T-helper 1 cell treated with Interleukin-12 subunit alpha and Interleukin-12 subunit beta and Interleukin-4 antibody, amounts not matched to agents 30 μg/mL and 1 μg/mL, for 36 hours (primary cell): Measurements from ENCODE around the gene SLX4.
A peak's percentile ranks its signal among the peaks of the same experiment; 100 is the strongest.

Experiments
- H3K27ac Mint-ChIP-seq: one replicate; pipeline ENCODE4 v1.8.0; 2021; ENCODE audit warnings: mild to moderate bottlenecking, mixed read lengths
- H3K27me3 Mint-ChIP-seq: one replicate; pipeline ENCODE4 v1.8.0; 2021; ENCODE audit warnings: low read depth, mixed read lengths
- H3K36me3 Mint-ChIP-seq: one replicate; pipeline ENCODE4 v1.8.0; 2021; ENCODE audit warnings: low read depth, mixed read lengths
- H3K4me1 Mint-ChIP-seq: one replicate; pipeline ENCODE4 v1.8.0; 2021; ENCODE audit warnings: low read depth, mixed read lengths
- H3K4me3 Mint-ChIP-seq: one replicate; pipeline ENCODE4 v1.8.0; 2021; ENCODE audit warnings: mild to moderate bottlenecking, moderate library complexity, mixed read lengths
- H3K9me3 Mint-ChIP-seq: one replicate; pipeline ENCODE4 v1.8.0; 2021; ENCODE audit warnings: mixed read lengths

Gene SLX4

DNA sequence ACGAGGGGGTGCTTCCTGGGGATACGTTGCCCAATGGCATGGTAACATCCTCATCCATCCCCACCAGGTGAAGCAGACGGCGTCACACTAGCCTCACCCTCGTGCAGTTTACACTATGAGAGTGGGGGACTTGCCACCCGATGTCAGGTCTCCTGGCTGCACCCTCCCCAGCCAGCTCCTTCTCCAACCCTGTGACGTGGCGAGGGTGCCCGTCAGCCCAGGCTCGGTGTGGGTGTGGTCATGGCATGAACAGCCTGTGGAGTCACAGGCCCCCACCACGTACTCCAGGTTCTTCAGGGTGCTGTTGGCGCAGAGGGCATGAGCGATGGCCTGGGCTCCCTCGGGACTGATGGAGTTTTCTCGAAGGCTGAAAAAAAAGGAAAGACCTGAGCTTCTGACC lies 62.5 kb downstream of the SLX4 start:
- H3K4me1 Mint-ChIP-seq: peaks cover 7% of the 10 kb centered on the region
- H3K9me3 Mint-ChIP-seq: no peaks in the 10 kb centered on the region
- no peak overlapping the region for H3K27ac Mint-ChIP-seq
- H3K36me3 Mint-ChIP-seq: peaks cover 61% of the 10 kb centered on the region
- H3K4me3 Mint-ChIP-seq: no peak overlapping the region
- H3K27me3 Mint-ChIP-seq: no peaks in the 10 kb centered on the region

- Mint-ChIP-seq H3K27ac (no peak overlapping the region), H3K27me3 (no peaks in the 10 kb centered on the region), H3K4me3 (no peak overlapping the region), H3K36me3 (peaks cover 61% of the 10 kb centered on the region), H3K9me3 (no peaks in the 10 kb centered on the region), H3K4me1 (peaks cover 7% of the 10 kb centered on the region)
Observed at GRCh38 chr16:3548445-3548844, 63.0 kb downstream of the SLX4 start.

DNA sequence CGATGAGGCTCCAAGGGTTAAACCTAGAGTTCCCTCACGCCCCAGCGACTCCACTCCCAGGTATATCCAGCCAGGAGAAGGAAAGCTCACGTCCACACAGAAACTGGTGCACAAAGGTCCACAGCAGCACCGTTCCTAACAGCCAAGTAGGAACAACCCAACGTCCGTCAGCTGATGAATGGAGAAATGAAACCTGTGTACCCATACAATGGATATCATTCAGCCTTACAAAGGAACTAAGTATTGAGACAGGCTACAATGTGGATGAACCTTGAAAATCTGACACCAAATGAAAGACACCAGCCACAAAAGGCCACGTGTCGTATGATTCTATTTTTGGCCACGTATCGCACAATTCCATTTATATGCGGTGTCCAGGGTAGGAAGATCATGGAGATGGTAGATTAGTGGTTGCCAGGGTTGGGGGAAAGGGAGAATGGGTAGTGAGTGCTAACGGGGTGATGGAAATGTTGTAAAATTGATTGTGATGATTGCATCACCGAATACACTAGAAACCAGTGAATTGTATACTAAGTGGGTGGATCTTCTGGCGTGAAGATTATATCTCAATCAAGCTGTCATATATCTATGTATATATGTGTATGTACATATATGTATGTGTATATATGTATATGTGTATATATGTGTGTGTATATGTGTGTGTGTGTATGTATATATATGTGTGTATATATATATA lies 64.3 kb downstream of the SLX4 start:
- no peaks in the 10 kb centered on the region for H3K9me3 Mint-ChIP-seq
- no peak overlapping the region for H3K4me3 Mint-ChIP-seq
- H3K36me3 Mint-ChIP-seq: peaks cover 59% of the 10 kb centered on the region
- peaks cover 7% of the 10 kb centered on the region for H3K4me1 Mint-ChIP-seq
- no peak overlapping the region for H3K27ac Mint-ChIP-seq
- no peaks in the 10 kb centered on the region for H3K27me3 Mint-ChIP-seq

- Mint-ChIP-seq H3K9me3 (no peaks in the 10 kb centered on the region), H3K36me3 (peaks cover 43% of the 10 kb centered on the region), H3K27ac (no peak overlapping the region), H3K27me3 (no peaks in the 10 kb centered on the region), H3K4me1 (no peaks in the 10 kb centered on the region), H3K4me3 (no peak overlapping the region)
Observed at GRCh38 chr16:3542601-3543373, 68.6 kb downstream of the SLX4 start.

- Mint-ChIP-seq H3K36me3 (peaks cover 36% of the 10 kb centered on the region), H3K27me3 (no peaks in the 10 kb centered on the region), H3K4me3 (no peak overlapping the region), H3K4me1 (no peaks in the 10 kb centered on the region), H3K9me3 (no peaks in the 10 kb centered on the region), H3K27ac (no peak overlapping the region)
Observed at GRCh38 chr16:3541527-3542155, 69.8 kb downstream of the SLX4 start.

- no peak overlapping the region for H3K27ac Mint-ChIP-seq
- H3K4me1 Mint-ChIP-seq: no peaks in the 10 kb centered on the region
- no peaks in the 10 kb centered on the region for H3K27me3 Mint-ChIP-seq
- no peaks in the 10 kb centered on the region for H3K9me3 Mint-ChIP-seq
- H3K4me3 Mint-ChIP-seq: no peak overlapping the region
- H3K36me3 Mint-ChIP-seq: peaks cover 45% of the 10 kb centered on the region
Observed at GRCh38 chr16:3538222-3538621, 73.2 kb downstream of the SLX4 start.

- Mint-ChIP-seq H3K4me1 (no peaks in the 10 kb centered on the region), H3K36me3 (peaks cover 44% of the 10 kb centered on the region), H3K9me3 (no peaks in the 10 kb centered on the region), H3K27me3 (no peaks in the 10 kb centered on the region), H3K27ac (no peak overlapping the region), H3K4me3 (no peak overlapping the region)
Observed at GRCh38 chr16:3536851-3537250, 74.6 kb downstream of the SLX4 start.

DNA sequence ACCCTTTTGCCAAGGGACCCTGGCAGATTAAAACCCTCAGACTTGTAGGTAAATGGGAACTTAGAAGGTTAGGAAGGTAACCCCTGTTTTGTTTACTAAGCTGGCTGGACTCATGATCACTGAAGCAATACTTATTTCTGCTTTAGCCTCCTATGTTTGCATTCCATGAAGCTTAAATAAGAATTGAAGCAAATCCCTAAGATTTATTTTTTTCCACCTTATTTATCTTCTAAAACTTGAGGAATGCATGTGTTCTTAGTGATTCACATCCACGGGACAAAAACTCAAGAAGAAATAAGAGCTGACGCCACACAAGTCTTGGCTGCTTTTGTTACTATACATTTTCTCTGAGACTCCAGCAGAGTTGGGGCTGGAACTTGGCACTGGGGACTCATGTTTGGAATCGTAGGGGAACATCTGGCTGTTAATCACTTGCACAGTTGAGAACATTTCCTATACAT lies 75.1 kb downstream of the SLX4 start:
- Mint-ChIP-seq H3K36me3 (peaks cover 42% of the 10 kb centered on the region), H3K9me3 (no peaks in the 10 kb centered on the region), H3K4me1 (no peaks in the 10 kb centered on the region), H3K27ac (no peak overlapping the region), H3K27me3 (no peaks in the 10 kb centered on the region), H3K4me3 (no peak overlapping the region)

DNA sequence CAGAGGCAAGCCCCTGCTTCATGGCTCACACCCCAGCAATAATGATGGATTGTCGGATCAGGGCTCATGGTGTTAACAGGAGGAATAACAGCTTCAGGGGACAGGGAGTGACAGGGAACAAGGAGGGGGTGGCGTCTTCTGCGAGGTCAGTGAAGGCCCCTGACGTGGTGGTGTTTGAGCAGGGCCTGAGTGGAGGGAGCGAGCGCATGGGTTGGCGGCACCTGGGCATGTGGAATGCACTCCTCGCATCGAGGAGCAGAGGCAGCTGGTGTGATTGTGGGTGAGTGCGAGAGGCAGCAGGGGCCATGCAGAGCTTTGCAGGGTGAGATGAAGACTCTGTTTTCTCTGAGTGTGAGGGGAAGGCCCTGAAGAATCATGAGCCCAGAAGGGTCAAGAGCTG lies 77.3 kb downstream of the SLX4 start:
- Mint-ChIP-seq H3K27ac (peak overlapping the region; percentile 50), H3K4me1 (no peaks in the 10 kb centered on the region), H3K9me3 (no peaks in the 10 kb centered on the region), H3K27me3 (no peaks in the 10 kb centered on the region), H3K36me3 (peaks cover 33% of the 10 kb centered on the region), H3K4me3 (no peak overlapping the region)

GRCh38 chr16:3532741-3533140 lies 78.7 kb downstream of the SLX4 start:
- H3K27me3 Mint-ChIP-seq: no peaks in the 10 kb centered on the region
- no peak overlapping the region for H3K4me3 Mint-ChIP-seq
- H3K36me3 Mint-ChIP-seq: peaks cover 37% of the 10 kb centered on the region
- no peaks in the 10 kb centered on the region for H3K4me1 Mint-ChIP-seq
- no peak overlapping the region for H3K27ac Mint-ChIP-seq
- no peaks in the 10 kb centered on the region for H3K9me3 Mint-ChIP-seq
